DMS53 treated with DMSO at 0.1 percent for 48 hours (cell line): ENCODE data around the gene NFASC.

ENCODE experiments used
- DNase-seq: peaks from one replicate; lab custom pipeline; 2025; ENCODE audit not compliant: unreplicated experiment; lab: John Stamatoyannopoulos, UW

Gene NFASC

GRCh38 chr1:204887846-204888245 is 17.2 kb downstream of the NFASC start:
- no peak for DNase-seq

GRCh38 chr1:204888294-204888693 is 17.6 kb downstream of the NFASC start:
- DNase-seq: no peak

GRCh38 chr1:204889681-204890383 is 19.2 kb downstream of the NFASC start:
- DNase-seq: no peak

- DNase-seq: no peak
Observed at GRCh38 chr1:204891860-204892259, 21.2 kb downstream of the NFASC start.

- DNase-seq: no peak
Observed at GRCh38 chr1:204894031-204894430, 23.4 kb downstream of the NFASC start.

GRCh38 chr1:204894606-204895005 is 23.9 kb downstream of the NFASC start:
- no peak for DNase-seq

GRCh38 chr1:204896023-204896422 is 25.4 kb downstream of the NFASC start:
- no peak for DNase-seq

GRCh38 chr1:204896787-204897469 is 26.3 kb downstream of the NFASC start:
- DNase-seq: no peak

GRCh38 chr1:204900721-204901120 is 30.1 kb downstream of the NFASC start:
- no peak for DNase-seq

GRCh38 chr1:204902671-204903070 is 32.0 kb downstream of the NFASC start:
- DNase-seq: no peak

- no peak for DNase-seq
Observed at GRCh38 chr1:204904228-204904810, 33.7 kb downstream of the NFASC start.

GRCh38 chr1:204909109-204909508 is 38.4 kb downstream of the NFASC start:
- no peak for DNase-seq

- DNase-seq: peak; percentile 70
Observed at GRCh38 chr1:204915861-204916495, 45.3 kb downstream of the NFASC start.

GRCh38 chr1:204917802-204918201 is 47.1 kb downstream of the NFASC start:
- no peak for DNase-seq

- DNase-seq: no peak
Observed at GRCh38 chr1:204920511-204920910, 49.8 kb downstream of the NFASC start.

- no peak for DNase-seq
Observed at GRCh38 chr1:204920967-204921366, 50.3 kb downstream of the NFASC start.

- no peak for DNase-seq
Observed at GRCh38 chr1:204921855-204922516, 51.3 kb downstream of the NFASC start.

GRCh38 chr1:204923201-204923600 is 52.5 kb downstream of the NFASC start:
- DNase-seq: no peak

- DNase-seq: no peak
Observed at GRCh38 chr1:204923626-204924012, 53.0 kb downstream of the NFASC start.

- DNase-seq: no peak
Observed at GRCh38 chr1:204924013-204924759, 53.5 kb downstream of the NFASC start.

- no peak for DNase-seq
Observed at GRCh38 chr1:204925701-204926100, 55.0 kb downstream of the NFASC start.
